ENCODE measurements around the gene CAMK1. TPM values are rescaled to one million over a fixed set of nuclear protein-coding genes. Genes with fewer than 3 reads are reported as not detected.

The CAMK1 gene
- total and polyA plus RNA-seq, 2 of the 4 experiments (the other 2 are of a cell fraction), result 33.3 to 36.4 TPM

DNA sequence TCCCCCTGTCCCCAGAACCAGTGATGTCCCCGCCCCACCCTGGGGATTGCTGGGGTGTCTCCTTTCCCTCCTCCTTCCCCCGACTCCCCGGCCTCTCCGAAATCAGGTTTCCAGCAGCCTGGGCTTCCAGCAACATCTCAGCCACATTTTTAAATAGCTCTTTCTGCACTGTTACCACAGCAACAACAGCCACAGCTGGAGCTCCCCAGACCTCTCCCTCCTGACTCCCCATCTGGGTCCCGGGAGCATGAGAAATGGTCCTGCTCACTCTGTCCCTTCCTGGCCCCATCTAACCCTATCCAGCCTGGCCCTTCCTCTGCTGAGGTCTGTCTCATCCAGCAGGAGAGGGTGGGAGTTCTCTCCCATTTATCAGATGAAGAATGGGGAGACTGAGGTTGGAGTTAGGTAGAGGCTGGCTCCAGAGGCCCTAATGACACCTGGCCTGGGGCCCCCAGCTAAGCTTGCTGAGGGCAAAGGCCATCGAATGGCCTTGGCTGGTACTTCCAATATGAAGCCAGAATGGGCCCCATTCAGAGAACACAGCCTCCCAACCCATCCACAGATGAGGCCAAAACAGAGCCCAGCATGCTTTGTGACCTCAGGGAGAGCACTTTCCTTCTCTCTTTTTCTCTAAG, 1.5 kb downstream of the CAMK1 start:
- no peaks in the 10 kb centered on the region for H3K27me3 ChIP-seq (ENCODE audit: control insufficient read depth, insufficient read depth, low read length)
- H3K9me1 ChIP-seq (ENCODE audit: insufficient read depth, low read length), result peaks cover 28% of the 10 kb centered on the region
- TF ChIP-seq RCOR1 (IDR thresholded peaks at IDR 0.05; ENCODE audit: insufficient replicate concordance, low read length) (no peak), CHD1 (IDR thresholded peaks at IDR 0.05; ENCODE audit: low read depth, low read length) (no peak)
- TF ChIP-seq, protein P1, sequence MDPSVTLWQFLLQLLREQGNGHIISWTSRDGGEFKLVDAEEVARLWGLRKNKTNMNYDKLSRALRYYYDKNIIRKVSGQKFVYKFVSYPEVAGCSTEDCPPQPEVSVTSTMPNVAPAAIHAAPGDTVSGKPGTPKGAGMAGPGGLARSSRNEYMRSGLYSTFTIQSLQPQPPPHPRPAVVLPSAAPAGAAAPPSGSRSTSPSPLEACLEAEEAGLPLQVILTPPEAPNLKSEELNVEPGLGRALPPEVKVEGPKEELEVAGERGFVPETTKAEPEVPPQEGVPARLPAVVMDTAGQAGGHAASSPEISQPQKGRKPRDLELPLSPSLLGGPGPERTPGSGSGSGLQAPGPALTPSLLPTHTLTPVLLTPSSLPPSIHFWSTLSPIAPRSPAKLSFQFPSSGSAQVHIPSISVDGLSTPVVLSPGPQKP (IDR thresholded peaks at IDR 0.05; ENCODE audit: borderline replicate concordance, low read depth, low read length), result no peak
- ATAC-seq (ENCODE audit: low read depth), result no peak
- peak overlapping the region in 1 of 2 experiments; percentile 4; a peak in 1 of 4 replicates for H4K8ac ChIP-seq (ENCODE audit: low read depth in 2 of 2, low read length in 2 of 2)
- H2AK5ac ChIP-seq (ENCODE audit: low read depth, low read length), result peak overlapping the region; percentile 31; the same call in 1 of the 2 replicates
- no peak overlapping the region; the same call in 1 of the 2 replicates for H3K4me2 ChIP-seq (ENCODE audit: low read depth, low read length)
- H3K4ac ChIP-seq (ENCODE audit: low read depth, low read length), result peak overlapping the region; percentile 63; the same call in 1 of the 2 replicates
- H4K20me1 ChIP-seq (ENCODE audit: insufficient read depth, low read length), result peaks cover 8% of the 10 kb centered on the region; the same call in 1 of the 2 replicates
- no peak overlapping the region for H2BK15ac ChIP-seq (ENCODE audit: low read depth, low read length)
- H3K79me1 ChIP-seq (ENCODE audit: low read depth in 1 of 2, low read length in 2 of 2), result peaks cover 16 to 49% of the 10 kb centered on the region in 2 experiments
- no peak overlapping the region for H4K91ac ChIP-seq (ENCODE audit: insufficient read depth, low read depth, low read length)
- no peaks in the 10 kb centered on the region for H3K9me3 ChIP-seq (ENCODE audit: control insufficient read depth, insufficient read depth, low read length)
- H4K5ac ChIP-seq (ENCODE audit: low read depth, low read length), result no peak overlapping the region
- H3K18ac ChIP-seq (ENCODE audit: low read depth, low read length), result no peak overlapping the region
- H3K27ac ChIP-seq (ENCODE audit: insufficient read depth, low read length), result no peak overlapping the region
- peaks cover 27% of the 10 kb centered on the region for H3K4me1 ChIP-seq (ENCODE audit: control insufficient read depth, insufficient read depth, low read length)
- H2AFZ ChIP-seq (replicated peaks; ENCODE audit: low read length, poor library complexity), result no peak overlapping the region
- H2BK20ac ChIP-seq (ENCODE audit: low read depth, low read length), result no peak overlapping the region
- 59% methylated on average over 3 of the region's 6 CpGs; no CpG with 5 or more reads in 1 of the 2 experiments for WGBS, 2 experiments (ENCODE audit: extremely low coverage in 2 of 2, insufficient read length in 1 of 2)
- H3K23ac ChIP-seq (ENCODE audit: low read depth, low read length), result peak overlapping the region; percentile 66
- no peak overlapping the region for H2BK5ac ChIP-seq (ENCODE audit: low read depth, low read length, poor library complexity, severe bottlenecking)
- BruUV-seq (replicated peaks), result no TSS peak
- H2AK9ac ChIP-seq (replicated peaks; ENCODE audit: low read depth, low read length, poor library complexity), result peak overlapping the region; percentile 87
- peak overlapping the region; percentile 29; the same call in 1 of the 2 replicates for H3K14ac ChIP-seq (replicated peaks; ENCODE audit: low read depth, low read length)
- intact Hi-C loops (cut with micrococcal nuclease), result no loop called here
- in situ Hi-C loops (cut with MboI; ENCODE audit: low sequenced_read_pairs), result no loop called here
- no peak overlapping the region for H3K56ac ChIP-seq (ENCODE audit: extremely low read depth, insufficient read depth, low read length)
- peak overlapping the region; percentile 25; the same call in 1 of the 2 replicates for H2BK120ac ChIP-seq (ENCODE audit: low read depth, low read length)
- CTCF ChIA-PET, result no interaction called here
- DNase-seq, result no peak
- dilution Hi-C loops (cut with HindIII; ENCODE audit: low sequenced_read_pairs, unreplicated experiment), result no loop called here
- peaks cover 1% of the 10 kb centered on the region; the same call in 1 of the 2 replicates for H3K36me3 ChIP-seq (ENCODE audit: control insufficient read depth, insufficient read depth, low read length)
- no peak overlapping the region for H3K4me3 ChIP-seq (ENCODE audit: insufficient read depth, low read depth, low read length)
- H3K9ac ChIP-seq (ENCODE audit: low read depth, low read length), result peak overlapping the region; percentile 63
- POLR2A ChIA-PET (ENCODE audit: unreplicated experiment), result interaction anchor here (0.5 kb wide), 1 partner anchor 513 kb away, joined by 3 read pairs; no protein-coding TSS in a partner anchor

Data from IMR-90 (cell line).